Activated CD4-positive, alpha-beta T cell treated with anti-CD3 and anti-CD28 coated beads, Interleukin-2, Interleukin-6, amounts not matched to agents 100 ng/mL and 50 ng/mL, durations not matched to agents 16 hours and 8 hours (primary cell): ENCODE measurements around the gene NPY4R2.
"Not testable (repeated sequence)": the region's sequence is repeated elsewhere in the genome, so short reads cannot be mapped to it uniquely, and the experiment has no call there.

Experiments used
- DNase-seq: peaks from one replicate; pipeline ENCODE4 v3.0.0-alpha.2; 2020

Gene NPY4R2

GRCh38 chr10:47918475-47918874 is at the start of gene NPY4R2:
Gene NPY4R2, plus strand, starts transcription at chr10:47918662. Its CDS starts 3,326 bp downstream, at chr10:47921988.
- DNase-seq, result not testable (repeated sequence)

GRCh38 chr10:47870887-47871286 is 47.6 kb upstream of the NPY4R2 start:
- not testable (repeated sequence) for DNase-seq

- DNase-seq, result not testable (repeated sequence)
Measured at GRCh38 chr10:47871485-47872180, 46.8 kb upstream of the NPY4R2 start.

- not testable (repeated sequence) for DNase-seq
Measured at GRCh38 chr10:47872236-47872635, 46.2 kb upstream of the NPY4R2 start.

GRCh38 chr10:47884239-47884638 is 34.2 kb upstream of the NPY4R2 start:
- DNase-seq, result not testable (repeated sequence)

- DNase-seq, result not testable (repeated sequence)
Measured at GRCh38 chr10:47884934-47885333, 33.5 kb upstream of the NPY4R2 start.

GRCh38 chr10:47886356-47886755 is 32.1 kb upstream of the NPY4R2 start:
- not testable (repeated sequence) for DNase-seq

GRCh38 chr10:47886827-47887226 is 31.6 kb upstream of the NPY4R2 start:
- not testable (repeated sequence) for DNase-seq

GRCh38 chr10:47890737-47891136 is 27.7 kb upstream of the NPY4R2 start:
- not testable (repeated sequence) for DNase-seq

GRCh38 chr10:47892494-47893261 is 25.8 kb upstream of the NPY4R2 start:
- not testable (repeated sequence) for DNase-seq

GRCh38 chr10:47894571-47894970 is 23.9 kb upstream of the NPY4R2 start:
- not testable (repeated sequence) for DNase-seq

- not testable (repeated sequence) for DNase-seq
Measured at GRCh38 chr10:47897813-47898212, 20.6 kb upstream of the NPY4R2 start.

- not testable (repeated sequence) for DNase-seq
Measured at GRCh38 chr10:47909333-47909732, 9.1 kb upstream of the NPY4R2 start.

GRCh38 chr10:47910486-47910885 is 8.0 kb upstream of the NPY4R2 start:
- DNase-seq, result not testable (repeated sequence)

- not testable (repeated sequence) for DNase-seq
Measured at GRCh38 chr10:47914052-47914451, 4.4 kb upstream of the NPY4R2 start.

- DNase-seq, result not testable (repeated sequence)
Measured at GRCh38 chr10:47915849-47916548, 2.5 kb upstream of the NPY4R2 start.

GRCh38 chr10:47920610-47921009 is 2.1 kb downstream of the NPY4R2 start:
- not testable (repeated sequence) for DNase-seq

- not testable (repeated sequence) for DNase-seq
Measured at GRCh38 chr10:47922503-47922902, 4.0 kb downstream of the NPY4R2 start.

GRCh38 chr10:47924628-47925027 is 6.2 kb downstream of the NPY4R2 start:
- DNase-seq, result not testable (repeated sequence)

GRCh38 chr10:47927147-47927916 is 8.9 kb downstream of the NPY4R2 start:
- not testable (repeated sequence) for DNase-seq

GRCh38 chr10:47928225-47928624 is 9.8 kb downstream of the NPY4R2 start:
- not testable (repeated sequence) for DNase-seq

GRCh38 chr10:47932824-47933223 is 14.4 kb downstream of the NPY4R2 start:
- not testable (repeated sequence) for DNase-seq
